Occipital lobe (tissue), 2 donors: ENCODE data around the gene POLRMT. TPM values are rescaled to one million over a fixed set of nuclear protein-coding genes. Genes with fewer than 3 reads are reported as not detected.
A peak's percentile ranks its signal among the peaks of the same experiment; 100 is the strongest.

Source experiments
- DNase-seq: peaks from one replicate; lab custom pipeline; 2025; lab: John Stamatoyannopoulos, UW
- total RNA-seq: library from RNA; depleted of rRNA; stranded (reverse); fragments of >200 nt; gene quantifications from one replicate; pipeline ENCODE4 v1.2.3, GENCODE V29; 2014

Gene POLRMT
- total RNA-seq, 1 donor from 2014 or later: 12.5 TPM

DNA sequence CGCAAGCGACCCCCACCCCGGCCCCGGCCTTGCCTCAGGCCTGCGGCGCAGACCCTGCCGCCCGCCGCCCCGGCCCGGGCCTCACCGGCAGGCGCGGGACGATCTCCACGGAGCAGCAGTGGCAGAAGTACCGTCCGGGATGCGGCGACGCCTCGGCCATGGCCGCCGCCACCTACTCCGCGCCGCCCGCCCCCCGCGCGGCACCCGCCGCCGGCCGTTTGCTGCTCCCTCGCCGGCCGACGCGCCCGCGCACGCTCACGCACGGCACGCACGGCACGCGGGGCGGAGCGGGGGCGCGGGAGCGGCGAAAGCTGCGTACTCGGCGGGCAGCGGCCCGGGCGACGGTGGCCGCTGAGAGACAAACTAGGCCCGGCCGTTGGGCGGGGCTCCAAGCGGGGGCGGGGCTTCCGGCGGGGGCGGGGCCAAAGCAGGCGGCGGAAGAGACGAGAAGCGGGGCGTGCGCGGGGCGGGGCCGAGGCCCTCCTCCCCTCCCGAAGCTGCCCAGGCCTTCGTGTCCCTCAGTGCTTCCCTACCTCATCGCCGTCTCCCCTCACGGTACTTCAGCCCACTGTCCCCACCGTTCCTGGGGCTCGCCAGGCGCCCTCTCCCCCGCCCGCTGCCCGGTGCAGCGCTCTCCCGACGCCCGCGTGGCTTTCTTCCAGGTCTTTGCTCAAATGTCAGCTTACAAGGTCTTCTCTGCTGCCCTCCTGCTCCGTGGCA is 29.8 kb upstream of the POLRMT start, which contains the start of gene RNF126:
Gene RNF126, minus strand, starts transcription at position 253 of the 720 bp plus-strand sequence. Its CDS starts 93 bp downstream, at position 160.
- DNase-seq: peak; percentile 85

GRCh38 chr19:662207-662961 is 29.0 kb upstream of the POLRMT start:
- DNase-seq: no peak

- no peak for DNase-seq
Measured at GRCh38 chr19:661427-662196, 28.3 kb upstream of the POLRMT start.

- DNase-seq: no peak
Measured at GRCh38 chr19:660793-661426, 27.6 kb upstream of the POLRMT start.

DNA sequence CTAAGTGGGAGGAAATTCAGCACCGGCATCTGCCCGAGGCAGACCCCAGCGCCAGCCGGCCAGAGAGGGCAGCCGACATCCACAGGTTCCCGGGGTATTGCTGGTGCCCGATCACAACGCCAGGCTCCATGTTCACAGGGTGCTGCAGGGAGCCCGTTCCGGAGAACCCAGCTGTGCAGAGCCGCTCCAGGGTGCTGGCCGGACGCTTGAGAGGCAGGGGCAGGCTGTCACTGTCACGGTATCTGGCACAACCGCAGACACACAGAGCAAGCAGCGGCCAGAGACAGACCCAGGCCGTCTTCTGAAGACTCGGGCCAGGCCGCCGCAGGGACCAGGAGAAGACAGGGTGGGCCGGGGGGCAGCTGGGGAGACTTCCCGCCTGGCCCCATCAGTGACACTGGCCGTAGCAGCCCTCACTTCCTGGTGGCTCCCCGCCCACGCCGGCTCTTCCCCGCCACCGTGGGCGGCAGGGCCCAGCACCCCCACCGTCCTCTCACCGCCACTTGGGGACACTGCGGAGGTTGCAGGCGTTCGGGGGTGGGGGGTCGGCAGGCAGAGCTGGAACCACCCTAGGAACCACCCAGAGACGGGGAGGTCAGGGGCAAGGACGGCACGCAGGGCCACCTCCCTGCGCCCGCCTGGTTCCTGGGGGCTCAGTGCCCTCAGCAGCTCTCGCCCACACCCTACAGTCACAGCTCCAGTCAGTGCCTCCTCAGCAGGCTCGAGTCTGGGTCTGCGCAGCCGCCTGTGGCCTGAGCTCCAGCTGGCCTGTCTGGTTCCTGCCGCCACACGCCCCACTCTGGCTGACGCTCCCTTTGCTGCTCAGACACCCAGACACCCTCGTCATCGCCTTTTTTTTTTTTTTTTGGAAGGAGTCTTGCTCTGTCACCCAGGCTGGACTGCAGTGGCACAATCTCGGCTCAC is 25.8 kb upstream of the POLRMT start:
- DNase-seq: peak; percentile 60

- DNase-seq: no peak
Measured at GRCh38 chr19:658059-658839, 24.9 kb upstream of the POLRMT start.

DNA sequence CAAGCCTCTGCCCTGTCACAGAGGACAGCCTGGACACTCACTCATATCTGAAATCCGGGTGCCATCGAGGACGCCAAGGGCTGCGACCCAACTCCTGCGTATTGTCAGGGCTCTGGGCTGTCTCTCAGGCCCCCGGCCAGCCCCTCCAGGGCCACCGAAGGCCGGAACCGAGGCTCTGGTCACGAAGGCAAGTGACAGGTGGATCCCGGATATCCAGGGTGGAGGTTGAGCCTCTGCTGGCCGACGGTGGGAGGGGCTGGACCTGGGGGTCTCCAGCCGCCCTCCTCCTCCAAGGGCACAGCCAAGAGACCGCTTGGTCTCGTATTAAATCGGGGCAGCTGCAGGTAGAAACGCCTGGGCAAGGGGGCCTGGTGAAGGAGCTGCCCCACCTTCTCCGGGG is 24.3 kb upstream of the POLRMT start:
- no peak for DNase-seq

- DNase-seq: no peak
Measured at GRCh38 chr19:656751-657559, 23.6 kb upstream of the POLRMT start.

- DNase-seq: no peak
Measured at GRCh38 chr19:655691-656090, 22.4 kb upstream of the POLRMT start.

- no peak for DNase-seq
Measured at GRCh38 chr19:653425-653824, 20.1 kb upstream of the POLRMT start.

GRCh38 chr19:652467-653389 is 19.4 kb upstream of the POLRMT start:
- DNase-seq: no peak

DNA sequence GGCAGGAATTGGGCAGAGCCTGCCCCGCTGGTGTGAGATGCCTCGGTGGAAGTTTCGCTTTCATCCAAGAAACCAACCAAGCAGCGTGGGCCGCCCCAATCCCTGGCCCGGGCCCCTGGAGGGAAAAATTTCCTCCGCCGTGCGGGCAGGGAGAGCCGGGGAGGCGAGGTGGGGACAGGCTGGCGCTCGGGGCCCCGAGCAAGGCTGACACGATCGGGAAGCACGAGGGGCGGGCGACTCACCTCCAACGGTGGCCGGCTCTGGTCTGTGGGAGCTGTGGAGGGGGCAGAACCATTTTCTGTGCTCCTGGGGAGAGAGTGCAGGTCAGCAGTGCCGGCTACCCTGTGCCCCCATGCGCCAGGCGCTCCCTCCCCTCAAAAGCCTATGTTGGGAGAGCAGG is 18.7 kb upstream of the POLRMT start:
- no peak for DNase-seq

DNA sequence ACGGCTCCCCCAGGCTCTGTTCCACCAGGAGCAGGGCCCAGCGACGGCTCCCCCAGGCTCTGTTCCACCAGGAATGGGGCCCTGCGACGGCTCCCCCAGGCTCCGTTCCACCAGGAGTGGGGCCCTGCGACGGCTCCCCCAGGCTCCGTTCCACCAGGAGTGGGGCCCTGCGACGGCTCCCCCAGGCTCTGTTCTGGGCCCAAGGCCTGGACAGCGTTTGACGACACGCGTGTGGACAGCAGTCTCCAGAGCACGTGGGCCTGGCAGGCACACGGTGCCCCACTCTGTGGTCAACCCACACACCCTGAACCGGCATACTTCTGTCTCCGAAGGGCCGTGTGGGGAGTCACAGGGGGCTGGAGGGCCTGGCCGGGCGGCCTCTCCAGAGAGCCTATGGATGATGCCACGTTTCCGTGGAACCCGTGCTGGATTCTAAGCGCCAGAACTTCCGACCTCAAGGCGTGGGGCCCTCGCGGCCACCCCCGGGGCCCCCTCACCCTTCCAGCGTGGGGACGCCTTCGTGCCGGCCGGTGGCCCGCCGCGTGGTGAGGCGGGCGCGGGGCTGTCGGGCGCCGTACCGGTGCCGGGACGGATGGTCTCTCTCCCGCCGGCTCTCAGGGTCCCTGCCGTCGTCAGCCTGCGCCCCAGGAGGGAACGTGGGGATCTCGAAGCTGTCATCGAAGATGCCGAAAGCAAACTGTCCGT is 17.9 kb upstream of the POLRMT start:
- DNase-seq: no peak

GRCh38 chr19:650121-650520 is 16.8 kb upstream of the POLRMT start:
- DNase-seq: no peak

GRCh38 chr19:648904-649801 is 15.8 kb upstream of the POLRMT start:
- no peak for DNase-seq

DNA sequence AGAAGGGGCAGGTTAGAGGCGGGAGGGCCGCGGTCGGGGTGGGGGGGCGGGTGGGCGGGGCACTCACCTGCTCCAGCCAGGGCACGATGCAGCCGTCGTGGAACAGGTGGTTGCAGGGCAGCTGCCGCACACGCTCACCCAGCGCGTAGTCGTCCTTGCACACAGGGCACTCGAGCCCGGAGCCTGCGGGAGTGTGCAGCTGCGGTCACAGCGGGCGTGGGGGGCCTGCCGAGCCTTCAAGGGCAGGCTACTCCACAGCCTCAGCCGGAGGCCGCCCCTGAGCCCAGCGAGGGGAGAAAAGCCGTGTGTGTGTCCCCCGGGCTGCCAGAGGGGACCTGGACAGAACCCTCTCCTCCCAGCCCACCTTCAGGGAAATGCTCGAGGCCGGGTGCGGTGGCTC is 15.0 kb upstream of the POLRMT start:
- no peak for DNase-seq
